K562 (cell line): ENCODE results near the gene CFAP53. TPM values are rescaled to one million over a fixed set of nuclear protein-coding genes. Genes with fewer than 3 reads are reported as not detected.

Source experiments
- ATAC-seq: fragments of 200-7000 bp; cut with Tn5 transposase; 3 replicates; pipeline ENCODE4 v1.9.1; 2020; ENCODE audit warnings: moderate library complexity
- BruUV-seq: library from RNA; stranded (reverse); fragments of 400-500 nt; replicated peaks from 2 replicates; lab custom pipeline; 2021; lab: Mats Ljungman, UMichigan
- CTCF ChIA-PET: fragments of 300-600 bp; formaldehyde crosslinking; extraction: SDS; loops from one replicate; lab custom pipeline; 2021; ENCODE audit warnings: low intra/inter-chr PET ratio; lab: Yijun Ruan, JAX
- POLR2A ChIA-PET: fragments of 300-600, 350-650 bp; sonication (Branson Sonifier 250); formaldehyde crosslinking; extraction: SDS; loops from one replicate; lab custom pipeline; 2021; ENCODE audit warnings: antibody characterized with exemption, inconsistent platforms; lab: Yijun Ruan, JAX
- DNase-seq, 4 experiments: peaks; one replicate each; pipeline versions ENCODE4 v3.0.0 to v3.0.0-alpha.2; 2011 to 2018; ENCODE audit warnings: low spot score in 3 of 4, mixed read lengths in 3 of 4; ENCODE audit errors: extremely low read depth in 1 of 4
- FAIRE-seq: peaks from 2 replicates; lab custom pipeline; 2011; peaks lifted over from hg19 to GRCh38; lab: Jason Lieb, UNC
- H2AFZ ChIP-seq: 2 replicates; pipeline ENCODE4 v1.6.0; 2011; ENCODE audit warnings: low read depth, low read length, control low read depth, inconsistent platforms
- H3K27ac ChIP-seq: fragments of 200-600 bp; 3 replicates; pipeline ENCODE4 v1.8.0; 2011; ENCODE audit warnings: low read depth, mild to moderate bottlenecking, control low read depth, inconsistent platforms, low read length, moderate library complexity, mixed read lengths; ENCODE audit errors: extremely low read depth
- H3K27me3 ChIP-seq, 2 experiments: fragments of 300-600 bp in 1 of 2; 2 replicates in 1 of 2; 3 replicates in 1 of 2; pipeline versions ENCODE4 v1.6.0 to v1.8.0; 2011; ENCODE audit warnings: inconsistent platforms in 2 of 2, low read length in 2 of 2, mild to moderate bottlenecking in 1 of 2, mixed read lengths in 1 of 2, moderate library complexity in 1 of 2; ENCODE audit not compliant: control insufficient read depth in 2 of 2, insufficient read depth in 2 of 2
- H3K36me3 ChIP-seq: fragments of 300-600 bp; 3 replicates; pipeline ENCODE4 v1.8.0; 2011; ENCODE audit warnings: mild to moderate bottlenecking, low read length, inconsistent platforms; ENCODE audit not compliant: control insufficient read depth, insufficient read depth
- H3K4me1 ChIP-seq, 2 experiments: fragments of 200-600 bp in 1 of 2; replicated peaks in 1 of 2; 2 replicates in 1 of 2; 3 replicates in 1 of 2; pipeline versions ENCODE4 v1.5.1 to v1.8.0; 2011; ENCODE audit warnings: inconsistent platforms in 2 of 2, low read length in 2 of 2, mild to moderate bottlenecking in 1 of 2, mixed read lengths in 1 of 2, moderate library complexity in 1 of 2; ENCODE audit not compliant: control insufficient read depth in 2 of 2, insufficient read depth in 2 of 2
- H3K4me2 ChIP-seq: 2 replicates; pipeline ENCODE4 v1.6.1; 2011; ENCODE audit warnings: low read length, control low read depth, inconsistent platforms, mixed read lengths; ENCODE audit not compliant: insufficient read depth
- H3K4me3 ChIP-seq: fragments of 200-600 bp; sonication (generic), shearing (Covaris generic); 2 replicates; pipeline ENCODE4 v1.5.1; 2016; ENCODE audit warnings: control low read depth, inconsistent platforms
- H3K79me2 ChIP-seq: fragments of 200-600 bp; 3 replicates; pipeline ENCODE4 v1.8.0; 2011; ENCODE audit warnings: low read length, inconsistent platforms; ENCODE audit not compliant: control insufficient read depth, insufficient read depth
- H3K9ac ChIP-seq, 2 experiments: 2 replicates each; pipeline versions ENCODE4 v1.6.0 to v1.6.1; 2011; ENCODE audit warnings: low read depth in 2 of 2, low read length in 2 of 2, control low read depth in 1 of 2, inconsistent platforms in 1 of 2, mild to moderate bottlenecking in 1 of 2, mixed read lengths in 1 of 2; ENCODE audit not compliant: insufficient read depth in 1 of 2
- H3K9me1 ChIP-seq: one replicate; pipeline ENCODE4 v1.6.0; 2011; ENCODE audit warnings: inconsistent platforms, mild to moderate bottlenecking, low read length, moderate library complexity; ENCODE audit not compliant: control insufficient read depth, insufficient read depth
- H3K9me3 ChIP-seq: replicated peaks from 2 replicates; pipeline ENCODE4 v1.5.1; 2011; ENCODE audit warnings: low read depth, low read length, inconsistent platforms; ENCODE audit not compliant: control insufficient read depth, insufficient read depth
- H4K20me1 ChIP-seq: replicated peaks from 2 replicates; pipeline ENCODE4 v1.6.1; 2011; ENCODE audit warnings: low read length, inconsistent platforms, mixed read lengths; ENCODE audit not compliant: control insufficient read depth, insufficient read depth
- CTBP1 ChIP-seq: fragments of 450-650 bp; IDR thresholded peaks from 2 replicates; pipeline ENCODE4 v1.6.1; 2016; ENCODE audit warnings: borderline replicate concordance
- FOXJ3 ChIP-seq: sonication (generic); formaldehyde crosslinking; IDR thresholded peaks from 2 replicates; pipeline ENCODE4 v1.4.0; 2020; ENCODE audit warnings: mild to moderate bottlenecking, missing genetic modification reagents
- SRSF9 ChIP-seq: fragments of 200-400 bp; formaldehyde crosslinking; IDR thresholded peaks from 2 replicates; pipeline ENCODE4 v1.6.1; 2017; ENCODE audit warnings: low read depth, low read length, borderline replicate concordance
- TFAP4 ChIP-seq: sonication (generic); formaldehyde crosslinking; IDR thresholded peaks from 2 replicates; pipeline ENCODE4 v1.8.0; 2022; ENCODE audit warnings: missing genetic modification reagents, mild to moderate bottlenecking, moderate library complexity, borderline replicate concordance
- YY1 ChIP-seq, 3 experiments: IDR thresholded peaks; 2 replicates each; pipeline ENCODE4 v1.6.1; 2011; ENCODE audit warnings: low read length in 2 of 3, mild to moderate bottlenecking in 2 of 3, moderate library complexity in 2 of 3, borderline replicate concordance in 1 of 3, control low read depth in 1 of 3, low read depth in 1 of 3; ENCODE audit not compliant: insufficient read depth in 3 of 3, insufficient replicate concordance in 2 of 3, control insufficient read depth in 1 of 3, insufficient read length in 1 of 3; ENCODE audit errors: extremely low read depth in 1 of 3
- ZNF445 ChIP-seq: fragments of 250-450 bp; sonication (Bioruptor Pico); IDR thresholded peaks from 2 replicates; pipeline ENCODE4 v1.4.0; 2020; ENCODE audit warnings: low read depth, mild to moderate bottlenecking, moderate library complexity
- WGBS: fragments of 100-300 bp; shearing (Covaris generic); methylation state at CpG from one replicate; pipeline ENCODE4 v1.1.6; 2016; ENCODE audit warnings: low coverage, mixed read lengths; ENCODE audit not compliant: insufficient coverage; ENCODE audit errors: missing lambda C conversion rate; 5-methylcytosine and 5-hydroxymethylcytosine counted together
- in situ Hi-C: fragments of 300-500 bp; cut with MboI; formaldehyde crosslinking; loops from 4 replicates; pipeline ENCODE4 v1.15.0; 2018; ENCODE audit warnings: inconsistent platforms, mixed read lengths
- intact Hi-C: fragments of 100-400 bp; cut with micrococcal nuclease; formaldehyde crosslinking; loops from 2 replicates; pipeline ENCODE4 v1.14.2; 2022
- polyA plus RNA-seq, 8 experiments: library from polyadenylated mRNA; depleted of rRNA in 4 of 8; stranded (reverse) in 5 of 8; unstranded in 3 of 8; fragments of >200 nt; fragmentation: Nextera tagmentation in 2 of 8; fragmentation: Illumina TruSeq in 1 of 8; extraction: Ambion mirVana in 2 of 8; extraction: Trizol in 1 of 8; gene quantifications; 2 replicates each; pipeline versions ENCODE4 v1.2.1 to v1.2.3, GENCODE V29; 2011 to 2014; ENCODE audit warnings: inconsistent platforms in 1 of 8, missing spikeins in 1 of 8
- total RNA-seq, 7 experiments: library from RNA; depleted of rRNA in 6 of 7; stranded (reverse); fragments of >200 nt in 6 of 7; fragmentation: Illumina TruSeq in 2 of 7; extraction: Trizol in 2 of 7; gene quantifications; 2 replicates each; pipeline versions ENCODE4 v1.2.1 to v1.2.3, GENCODE V29; 2011 to 2021; ENCODE audit warnings: low replicate concordance in 1 of 7
- TF ChIP-seq, protein P1 (sequence below): fragments of 250-450 bp; sonication (Bioruptor Pico); IDR thresholded peaks from 2 replicates; pipeline ENCODE4 v1.8.0; 2021; ENCODE audit warnings: moderate library complexity, mild to moderate bottlenecking, inconsistent platforms
- TF ChIP-seq, protein P2 (sequence below): fragments of 450-650 bp; IDR thresholded peaks from 2 replicates; pipeline ENCODE4 v1.6.1; 2016
- TF ChIP-seq, protein P3 (sequence below): fragments of 450-650 bp; IDR thresholded peaks from 2 replicates; pipeline ENCODE4 v1.6.1; 2018; ENCODE audit warnings: mild to moderate bottlenecking, low read depth; ENCODE audit not compliant: partially characterized antibody

CFAP53 gene
- total and polyA plus RNA-seq, 9 of the 15 experiments (the other 6 are each of a cell fraction or from before 2014, with no cell fraction given) = 0.21 to 1.9 (median 1.2) TPM

GRCh38 chr18:50286391-50287027 lies 20.2 kb upstream of the CFAP53 start:
- intact Hi-C loops = loop anchor here (2.0 to 5.0 kb wide), 2 partner anchors 72 to 141 kb away; no protein-coding TSS in a partner anchor
- H2AFZ ChIP-seq = peak overlapping the region; percentile 60; the same call in 1 of the 2 replicates
- H3K9ac ChIP-seq = peak overlapping the region; percentile 83 to 95
- DNase-seq (peak; percentile 52 to 77 (median 56)), FAIRE-seq (no peak), ATAC-seq (peak; percentile 69)
- H4K20me1 ChIP-seq = no peaks in the 10 kb centered on the region
- ChIA-PET CTCF (no interaction called here), POLR2A (no interaction called here)
- peaks cover 17% of the 10 kb centered on the region for H3K79me2 ChIP-seq
- no TSS peak for BruUV-seq
- H3K27me3 ChIP-seq = no peaks in the 10 kb centered on the region
- no peaks in the 10 kb centered on the region for H3K9me1 ChIP-seq
- peak overlapping the region; percentile 95 for H3K4me2 ChIP-seq
- H3K4me3 ChIP-seq = peak overlapping the region; percentile 84
- H3K4me1 ChIP-seq = peaks cover 3 to 33% of the 10 kb centered on the region in 2 experiments; a peak in 3 of 5 replicates
- 3% methylated on average over 11 of the region's 23 CpGs for WGBS
- in situ Hi-C loops = no loop called here
- peaks cover 47% of the 10 kb centered on the region; the same call in 2 of the 3 replicates for H3K36me3 ChIP-seq
- H3K27ac ChIP-seq = peak overlapping the region; percentile 89
- H3K9me3 ChIP-seq = no peaks in the 10 kb centered on the region
- TF ChIP-seq, protein P1, sequence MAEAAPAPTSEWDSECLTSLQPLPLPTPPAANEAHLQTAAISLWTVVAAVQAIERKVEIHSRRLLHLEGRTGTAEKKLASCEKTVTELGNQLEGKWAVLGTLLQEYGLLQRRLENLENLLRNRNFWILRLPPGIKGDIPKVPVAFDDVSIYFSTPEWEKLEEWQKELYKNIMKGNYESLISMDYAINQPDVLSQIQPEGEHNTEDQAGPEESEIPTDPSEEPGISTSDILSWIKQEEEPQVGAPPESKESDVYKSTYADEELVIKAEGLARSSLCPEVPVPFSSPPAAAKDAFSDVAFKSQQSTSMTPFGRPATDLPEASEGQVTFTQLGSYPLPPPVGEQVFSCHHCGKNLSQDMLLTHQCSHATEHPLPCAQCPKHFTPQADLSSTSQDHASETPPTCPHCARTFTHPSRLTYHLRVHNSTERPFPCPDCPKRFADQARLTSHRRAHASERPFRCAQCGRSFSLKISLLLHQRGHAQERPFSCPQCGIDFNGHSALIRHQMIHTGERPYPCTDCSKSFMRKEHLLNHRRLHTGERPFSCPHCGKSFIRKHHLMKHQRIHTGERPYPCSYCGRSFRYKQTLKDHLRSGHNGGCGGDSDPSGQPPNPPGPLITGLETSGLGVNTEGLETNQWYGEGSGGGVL = no peak
- TF ChIP-seq TFAP4 (CRISPR knock-in tag) = no peak
- TF ChIP-seq YY1 (IDR thresholded peaks at IDR 0.05; ENCODE audit: borderline replicate concordance in 1 of 3, control insufficient read depth in 1 of 3, extremely low read depth in 1 of 3, insufficient read depth in 3 of 3, insufficient read length in 1 of 3, insufficient replicate concordance in 2 of 3, low read depth in 1 of 3, low read length in 2 of 3) = peak in 1 of 3 experiments; percentile 12
- peak; percentile 43; the same call in 1 of the 2 replicates for TF ChIP-seq CTBP1
- no peak for TF ChIP-seq FOXJ3 (CRISPR knock-in tag)
- no peak for TF ChIP-seq ZNF445 (CRISPR knock-in tag)
- TF ChIP-seq, protein P2, sequence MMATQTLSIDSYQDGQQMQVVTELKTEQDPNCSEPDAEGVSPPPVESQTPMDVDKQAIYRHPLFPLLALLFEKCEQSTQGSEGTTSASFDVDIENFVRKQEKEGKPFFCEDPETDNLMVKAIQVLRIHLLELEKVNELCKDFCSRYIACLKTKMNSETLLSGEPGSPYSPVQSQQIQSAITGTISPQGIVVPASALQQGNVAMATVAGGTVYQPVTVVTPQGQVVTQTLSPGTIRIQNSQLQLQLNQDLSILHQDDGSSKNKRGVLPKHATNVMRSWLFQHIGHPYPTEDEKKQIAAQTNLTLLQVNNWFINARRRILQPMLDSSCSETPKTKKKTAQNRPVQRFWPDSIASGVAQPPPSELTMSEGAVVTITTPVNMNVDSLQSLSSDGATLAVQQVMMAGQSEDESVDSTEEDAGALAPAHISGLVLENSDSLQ = peak; percentile 39; the same call in 1 of the 2 replicates
- TF ChIP-seq, protein P3, sequence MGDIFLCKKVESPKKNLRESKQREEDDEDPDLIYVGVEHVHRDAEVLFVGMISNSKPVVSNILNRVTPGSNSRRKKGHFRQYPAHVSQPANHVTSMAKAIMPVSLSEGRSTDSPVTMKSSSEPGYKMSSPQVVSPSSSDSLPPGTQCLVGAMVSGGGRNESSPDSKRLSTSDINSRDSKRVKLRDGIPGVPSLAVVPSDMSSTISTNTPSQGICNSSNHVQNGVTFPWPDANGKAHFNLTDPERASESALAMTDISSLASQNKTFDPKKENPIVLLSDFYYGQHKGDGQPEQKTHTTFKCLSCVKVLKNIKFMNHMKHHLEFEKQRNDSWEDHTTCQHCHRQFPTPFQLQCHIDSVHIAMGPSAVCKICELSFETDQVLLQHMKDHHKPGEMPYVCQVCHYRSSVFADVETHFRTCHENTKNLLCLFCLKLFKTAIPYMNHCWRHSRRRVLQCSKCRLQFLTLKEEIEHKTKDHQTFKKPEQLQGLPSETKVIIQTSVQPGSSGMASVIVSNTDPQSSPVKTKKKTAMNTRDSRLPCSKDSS = no peak
- no peak for TF ChIP-seq SRSF9
